ENCODE measurements around the gene B3GNT2. TPM values are rescaled to one million over a fixed set of nuclear protein-coding genes. Genes with fewer than 3 reads are reported as not detected.
A peak's percentile ranks its signal among the peaks of the same experiment; 100 is the strongest.
"Not testable (repeated sequence)": the region's sequence is repeated elsewhere in the genome, so short reads cannot be mapped to it uniquely, and the experiment has no call there.

The B3GNT2 gene
- polyA plus RNA-seq (ENCODE audit: insufficient read length in 3 of 3): 10 to 100 TPM; 26.3 to 38.1 (median 32.7) TPM
- long read RNA-seq, donor 1, transcript B3GNT2-201 (2 exons, 2,763 nt): major isoform, 12 of 27 reads
- long read RNA-seq, donor 1, partial matches to known transcripts: 15 of 27 reads
- long read RNA-seq, donor 1, other reads (novel, unspliced or antisense): 0 of 27 reads
- long read RNA-seq, donor 2, transcript B3GNT2-201 (2 exons, 2,763 nt): major isoform, 13 of 13 reads
- long read RNA-seq, donor 2, partial matches to known transcripts: 0 of 13 reads
- long read RNA-seq, donor 2, other reads (novel, unspliced or antisense): 0 of 13 reads
- long read RNA-seq, donor 3, transcript B3GNT2-201 (2 exons, 2,763 nt): major isoform, 17 of 29 reads
- long read RNA-seq, donor 3, partial matches to known transcripts: 12 of 29 reads
- long read RNA-seq, donor 3, other reads (novel, unspliced or antisense): 0 of 29 reads
- long read RNA-seq, donor 4, transcript B3GNT2-201 (2 exons, 2,763 nt): major isoform, 12 of 12 reads
- long read RNA-seq, donor 4, partial matches to known transcripts: 0 of 12 reads
- long read RNA-seq, donor 4, other reads (novel, unspliced or antisense): 0 of 12 reads
- long read RNA-seq, donor 5: 0 reads
- long read RNA-seq, donor 6, transcript B3GNT2-201 (2 exons, 2,763 nt): major isoform, 6 of 6 reads
- long read RNA-seq, donor 6, partial matches to known transcripts: 0 of 6 reads
- long read RNA-seq, donor 6, other reads (novel, unspliced or antisense): 0 of 6 reads
- long read RNA-seq, donor 7, transcript B3GNT2-201 (2 exons, 2,763 nt): major isoform, 11 of 11 reads
- long read RNA-seq, donor 7, partial matches to known transcripts: 0 of 11 reads
- long read RNA-seq, donor 7, other reads (novel, unspliced or antisense): 0 of 11 reads
- long read RNA-seq, donor 8, transcript B3GNT2-201 (2 exons, 2,763 nt): major isoform, 13 of 32 reads
- long read RNA-seq, donor 8, partial matches to known transcripts: 19 of 32 reads
- long read RNA-seq, donor 8, other reads (novel, unspliced or antisense): 0 of 32 reads
- long read RNA-seq, donor 9, transcript B3GNT2-201 (2 exons, 2,763 nt): major isoform, 14 of 14 reads
- long read RNA-seq, donor 9, partial matches to known transcripts: 0 of 14 reads
- long read RNA-seq, donor 9, other reads (novel, unspliced or antisense): 0 of 14 reads
- long read RNA-seq, donor 10, transcript B3GNT2-201 (2 exons, 2,763 nt): major isoform, 10 of 10 reads
- long read RNA-seq, donor 10, partial matches to known transcripts: 0 of 10 reads
- long read RNA-seq, donor 10, other reads (novel, unspliced or antisense): 0 of 10 reads
- long read RNA-seq, donor 11, transcript B3GNT2-201 (2 exons, 2,763 nt): major isoform, 10 of 10 reads
- long read RNA-seq, donor 11, partial matches to known transcripts: 0 of 10 reads
- long read RNA-seq, donor 11, other reads (novel, unspliced or antisense): 0 of 10 reads
- long read RNA-seq, donor 12, transcript B3GNT2-201 (2 exons, 2,763 nt): major isoform, 6 of 6 reads
- long read RNA-seq, donor 12, partial matches to known transcripts: 0 of 6 reads
- long read RNA-seq, donor 12, other reads (novel, unspliced or antisense): 0 of 6 reads
- long read RNA-seq, donor 13, transcript B3GNT2-201 (2 exons, 2,763 nt): major isoform, 15 of 15 reads
- long read RNA-seq, donor 13, partial matches to known transcripts: 0 of 15 reads
- long read RNA-seq, donor 13, other reads (novel, unspliced or antisense): 0 of 15 reads
- long read RNA-seq, donor 14, transcript B3GNT2-201 (2 exons, 2,763 nt): major isoform, 8 of 8 reads
- long read RNA-seq, donor 14, partial matches to known transcripts: 0 of 8 reads
- long read RNA-seq, donor 14, other reads (novel, unspliced or antisense): 0 of 8 reads
- long read RNA-seq, donor 15, transcript B3GNT2-201 (2 exons, 2,763 nt): major isoform, 7 of 7 reads
- long read RNA-seq, donor 15, partial matches to known transcripts: 0 of 7 reads
- long read RNA-seq, donor 15, other reads (novel, unspliced or antisense): 0 of 7 reads
- long read RNA-seq, donor 16, transcript B3GNT2-201 (2 exons, 2,763 nt): major isoform, 25 of 25 reads
- long read RNA-seq, donor 16, partial matches to known transcripts: 0 of 25 reads
- long read RNA-seq, donor 16, other reads (novel, unspliced or antisense): 0 of 25 reads

- peak in 9 of 11 donors; percentile 59 to 74 (median 68) for DNase-seq (ENCODE audit: extremely low read depth in 1 of 11, low read depth in 9 of 11, low spot score in 4 of 11)
These were observed at the start of gene B3GNT2 for GRCh38 chr2:62195421-62196277. Gene B3GNT2, plus strand, starts transcription at chr2:62196115. Its CDS starts 26,106 bp downstream, at chr2:62222221.

- DNase-seq (ENCODE audit: extremely low read depth in 1 of 11, low read depth in 9 of 11, low spot score in 4 of 11): not testable (repeated sequence)
These were observed 49.1 kb upstream of the B3GNT2 start for GRCh38 chr2:62146790-62147189.

GRCh38 chr2:62147610-62148301 is 48.2 kb upstream of the B3GNT2 start:
- no peak for DNase-seq (ENCODE audit: extremely low read depth in 1 of 11, low read depth in 9 of 11, low spot score in 4 of 11)

- DNase-seq (ENCODE audit: extremely low read depth in 1 of 11, low read depth in 9 of 11, low spot score in 4 of 11): no peak
These were observed 46.2 kb upstream of the B3GNT2 start for GRCh38 chr2:62149708-62150107.

- no peak for DNase-seq (ENCODE audit: extremely low read depth in 1 of 11, low read depth in 9 of 11, low spot score in 4 of 11)
These were observed 45.2 kb upstream of the B3GNT2 start for GRCh38 chr2:62150597-62151305.

- DNase-seq (ENCODE audit: extremely low read depth in 1 of 11, low read depth in 9 of 11, low spot score in 4 of 11): no peak
These were observed 44.6 kb upstream of the B3GNT2 start for GRCh38 chr2:62151306-62151638.

- no peak for DNase-seq (ENCODE audit: extremely low read depth in 1 of 11, low read depth in 9 of 11, low spot score in 4 of 11)
These were observed 43.9 kb upstream of the B3GNT2 start for GRCh38 chr2:62152000-62152399.

- DNase-seq (ENCODE audit: extremely low read depth in 1 of 11, low read depth in 9 of 11, low spot score in 4 of 11): no peak
These were observed 38.9 kb upstream of the B3GNT2 start for GRCh38 chr2:62156861-62157496.

- DNase-seq (ENCODE audit: extremely low read depth in 1 of 11, low read depth in 9 of 11, low spot score in 4 of 11): no peak
These were observed 37.3 kb upstream of the B3GNT2 start for GRCh38 chr2:62158444-62159121.

- not testable (repeated sequence) for DNase-seq (ENCODE audit: extremely low read depth in 1 of 11, low read depth in 9 of 11, low spot score in 4 of 11)
These were observed 35.2 kb upstream of the B3GNT2 start for GRCh38 chr2:62160691-62161090.

GRCh38 chr2:62163106-62163831 is 32.6 kb upstream of the B3GNT2 start:
- no peak for DNase-seq (ENCODE audit: extremely low read depth in 1 of 11, low read depth in 9 of 11, low spot score in 4 of 11)

GRCh38 chr2:62163834-62164233 is 32.1 kb upstream of the B3GNT2 start:
- no peak for DNase-seq (ENCODE audit: extremely low read depth in 1 of 11, low read depth in 9 of 11, low spot score in 4 of 11)

GRCh38 chr2:62175728-62176127 is 20.2 kb upstream of the B3GNT2 start:
- DNase-seq (ENCODE audit: extremely low read depth in 1 of 11, low read depth in 9 of 11, low spot score in 4 of 11): no peak

GRCh38 chr2:62176801-62177200 is 19.1 kb upstream of the B3GNT2 start:
- DNase-seq (ENCODE audit: extremely low read depth in 1 of 11, low read depth in 9 of 11, low spot score in 4 of 11): no peak
